ENCODE measurements around the gene ANKS1A.

ANKS1A gene

DNA sequence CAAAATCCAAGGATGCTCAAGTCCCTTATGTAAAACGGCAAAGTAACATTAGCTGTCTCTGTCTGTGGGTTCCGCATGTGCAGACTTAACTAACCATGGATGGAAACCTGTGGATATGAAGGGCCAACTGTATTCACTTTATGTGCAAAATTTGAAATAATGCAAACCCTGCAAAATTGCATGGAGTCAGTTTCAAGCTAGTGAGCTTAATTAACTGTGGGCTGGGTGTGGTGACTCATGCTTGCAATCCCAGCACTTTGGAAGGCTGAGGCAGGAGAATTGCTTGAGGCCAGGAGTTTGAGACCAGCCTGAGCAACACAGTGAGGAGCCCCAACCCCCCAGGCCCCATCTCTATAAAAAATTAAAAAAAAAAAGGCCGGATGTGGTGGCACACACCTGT lies 81.4 kb downstream of the ANKS1A start:
- Mint-ChIP-seq H3K36me3 (peaks cover 3% of the 10 kb centered on the region), H3K9me3 (no peaks in the 10 kb centered on the region), H3K4me3 (no peak overlapping the region), H3K27me3 (no peaks in the 10 kb centered on the region), H3K4me1 (no peaks in the 10 kb centered on the region), H3K27ac (no peak overlapping the region)
- DNase-seq, result no peak
- CTCF ChIA-PET, result interaction anchor here (1.0 to 2.8 kb wide), 2 partner anchors 17 to 169 kb away, joined by 3 to 9 read pairs; no protein-coding TSS in a partner anchor

DNA sequence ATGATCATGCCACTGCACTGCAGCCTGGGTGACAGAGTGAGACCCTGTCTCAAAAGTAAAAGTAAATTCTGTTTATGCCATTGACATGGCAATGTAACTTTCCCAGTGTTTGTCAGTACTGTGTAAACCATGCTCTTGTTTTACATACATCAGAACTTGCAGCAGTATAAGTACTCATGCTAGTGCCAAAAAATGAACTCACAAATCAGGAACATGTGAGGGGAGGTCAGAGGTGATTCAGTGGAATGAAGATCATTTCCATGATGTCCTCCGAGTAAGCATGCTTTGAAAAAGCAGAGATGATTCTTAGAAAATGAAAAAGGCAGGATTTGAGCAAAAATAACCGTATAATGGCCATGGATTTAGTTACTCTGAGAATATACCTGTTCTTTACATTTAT lies 81.9 kb downstream of the ANKS1A start:
- Mint-ChIP-seq H3K27ac (no peak overlapping the region), H3K27me3 (no peaks in the 10 kb centered on the region), H3K9me3 (no peaks in the 10 kb centered on the region), H3K36me3 (peaks cover 3% of the 10 kb centered on the region), H3K4me3 (no peak overlapping the region), H3K4me1 (no peaks in the 10 kb centered on the region)
- DNase-seq, result no peak
- CTCF ChIA-PET, result interaction anchor here (2.8 kb wide), 1 partner anchor 16 kb away, joined by 9 read pairs; no protein-coding TSS in a partner anchor

DNA sequence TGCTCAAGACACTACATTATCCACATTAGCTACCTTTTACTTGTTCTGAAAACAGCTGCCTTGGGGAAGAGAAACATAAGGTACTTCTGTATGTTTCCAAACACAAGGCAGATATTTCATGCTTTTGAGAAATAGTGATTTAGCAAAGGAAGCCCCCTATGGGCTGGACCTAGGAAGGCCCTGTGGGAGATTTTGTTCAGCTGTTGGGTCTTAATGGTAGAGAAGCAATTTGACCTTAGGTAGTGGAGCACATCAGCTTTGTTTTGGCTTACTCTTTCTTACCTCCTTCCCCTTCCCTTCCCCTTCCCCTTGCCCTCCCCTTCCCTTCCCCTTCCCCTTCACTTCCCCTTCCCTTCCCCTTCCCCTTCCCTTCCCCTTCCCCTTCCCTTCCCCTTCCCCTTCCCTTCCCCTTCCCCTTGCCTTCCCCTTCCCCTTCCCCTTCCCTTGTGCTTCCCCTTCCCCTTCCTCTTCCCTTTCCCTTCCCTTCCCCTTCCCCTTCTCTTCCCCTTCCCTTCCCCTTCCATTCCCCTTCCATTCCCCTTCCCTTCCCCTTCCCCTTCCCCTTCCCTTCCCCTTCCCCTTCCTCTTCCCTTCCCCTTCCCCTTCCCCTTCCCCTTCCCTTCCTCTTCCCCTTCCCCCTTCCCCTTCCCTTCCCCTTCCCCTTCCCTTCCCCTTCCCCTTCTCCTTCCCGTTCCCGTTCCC lies 84.6 kb downstream of the ANKS1A start:
- Mint-ChIP-seq H3K27ac (no peak overlapping the region), H3K4me3 (no peak overlapping the region), H3K4me1 (no peaks in the 10 kb centered on the region), H3K9me3 (no peaks in the 10 kb centered on the region), H3K36me3 (peaks cover 3% of the 10 kb centered on the region), H3K27me3 (no peaks in the 10 kb centered on the region)
- CTCF ChIA-PET, result interaction anchor here (1.1 kb wide), 1 partner anchor 217 kb away, joined by 3 read pairs; no protein-coding TSS in a partner anchor
- DNase-seq, result no peak

GRCh38 chr6:34974249-34974642 lies 85.2 kb downstream of the ANKS1A start:
- Mint-ChIP-seq H3K4me3 (no peak overlapping the region), H3K27me3 (no peaks in the 10 kb centered on the region), H3K36me3 (peaks cover 3% of the 10 kb centered on the region), H3K4me1 (no peaks in the 10 kb centered on the region), H3K27ac (no peak overlapping the region), H3K9me3 (no peaks in the 10 kb centered on the region)
- CTCF ChIA-PET, result no interaction called here
- no peak for DNase-seq

DNA sequence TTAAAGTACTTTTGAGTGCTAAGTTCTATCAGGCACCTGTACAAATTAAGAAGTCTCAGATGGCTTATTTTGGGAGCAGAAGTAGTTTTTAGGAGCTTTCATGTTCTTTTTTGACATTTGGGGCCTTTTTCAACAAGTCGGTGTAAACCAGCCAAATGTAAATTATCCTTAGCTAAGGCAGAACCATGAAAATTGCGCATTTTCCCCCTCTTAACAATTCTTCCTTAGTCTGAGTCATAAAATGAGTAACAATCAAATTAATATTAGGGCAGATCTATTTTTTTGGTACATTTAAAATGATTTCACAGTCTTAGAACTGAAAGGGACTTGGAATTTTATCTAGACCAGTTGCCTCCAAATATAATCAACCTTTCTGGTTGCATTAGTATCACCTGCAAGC lies 87.2 kb downstream of the ANKS1A start:
- H3K27me3 Mint-ChIP-seq, result no peaks in the 10 kb centered on the region
- CTCF ChIA-PET, result interaction anchor here (0.8 to 2.8 kb wide), 3 partner anchors 9 to 99 kb away, joined by 3 to 12 read pairs (median 3); no protein-coding TSS in a partner anchor

GRCh38 chr6:34979218-34979617 lies 90.2 kb downstream of the ANKS1A start:
- H3K27me3 Mint-ChIP-seq, result no peaks in the 10 kb centered on the region
- CTCF ChIA-PET, result interaction anchor here (1.3 kb wide), 2 partner anchors 161 to 262 kb away, joined by 3 read pairs; no protein-coding TSS in a partner anchor
- no peaks in the 10 kb centered on the region for H3K9me3 Mint-ChIP-seq
- no peak for DNase-seq
- no peak overlapping the region for H3K27ac Mint-ChIP-seq
- no peak overlapping the region for H3K4me3 Mint-ChIP-seq
- no peaks in the 10 kb centered on the region for H3K36me3 Mint-ChIP-seq
- H3K4me1 Mint-ChIP-seq, result no peaks in the 10 kb centered on the region

More for the DNA sequence above, 87.2 kb downstream of the ANKS1A start:
- Mint-ChIP-seq H3K27ac (no peak overlapping the region), H3K4me3 (no peak overlapping the region), H3K9me3 (no peaks in the 10 kb centered on the region), H3K4me1 (no peaks in the 10 kb centered on the region), H3K36me3 (no peaks in the 10 kb centered on the region)
- no peak for DNase-seq

GRCh38 chr6:34979994-34980393 lies 90.9 kb downstream of the ANKS1A start:
- CTCF ChIA-PET, result interaction anchor here (1.3 kb wide), 2 partner anchors 160 to 261 kb away, joined by 3 read pairs; no protein-coding TSS in a partner anchor
- H3K4me3 Mint-ChIP-seq, result no peak overlapping the region
- no peaks in the 10 kb centered on the region for H3K9me3 Mint-ChIP-seq
- H3K27me3 Mint-ChIP-seq, result no peaks in the 10 kb centered on the region
- DNase-seq, result no peak
- no peak overlapping the region for H3K27ac Mint-ChIP-seq
- H3K36me3 Mint-ChIP-seq, result no peaks in the 10 kb centered on the region
- H3K4me1 Mint-ChIP-seq, result no peaks in the 10 kb centered on the region

GRCh38 chr6:34981366-34981765 lies 92.3 kb downstream of the ANKS1A start:
- H3K27ac Mint-ChIP-seq, result no peak overlapping the region
- H3K27me3 Mint-ChIP-seq, result no peaks in the 10 kb centered on the region
- no peak for DNase-seq
- CTCF ChIA-PET, result no interaction called here
- H3K4me1 Mint-ChIP-seq, result no peaks in the 10 kb centered on the region
- H3K4me3 Mint-ChIP-seq, result no peak overlapping the region
- no peaks in the 10 kb centered on the region for H3K9me3 Mint-ChIP-seq
- H3K36me3 Mint-ChIP-seq, result no peaks in the 10 kb centered on the region

DNA sequence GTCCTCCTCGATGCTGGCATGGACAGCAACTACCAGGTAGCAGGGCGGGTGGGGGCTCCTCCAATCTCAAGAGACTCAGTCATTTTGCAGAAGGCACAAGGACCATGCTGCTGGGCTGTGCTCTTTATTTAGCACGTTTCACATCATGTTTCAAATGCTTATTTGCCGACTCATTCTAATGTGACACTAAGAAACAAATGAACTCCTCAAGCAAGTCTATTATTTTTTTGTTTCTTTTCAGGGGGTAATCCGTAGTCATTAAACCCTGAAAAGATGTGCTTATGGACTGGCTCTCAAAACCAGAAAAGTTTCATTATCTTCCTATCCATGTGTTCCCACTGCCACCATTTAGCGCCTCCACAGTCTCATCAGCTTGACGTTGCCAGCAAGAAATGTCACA lies 92.9 kb downstream of the ANKS1A start:
- Mint-ChIP-seq H3K9me3 (no peaks in the 10 kb centered on the region), H3K27ac (no peak overlapping the region), H3K4me1 (no peaks in the 10 kb centered on the region), H3K4me3 (no peak overlapping the region), H3K27me3 (no peaks in the 10 kb centered on the region), H3K36me3 (no peaks in the 10 kb centered on the region)
- no peak for DNase-seq
- CTCF ChIA-PET, result interaction anchor here (1.4 kb wide), 1 partner anchor 166 kb away, joined by 3 read pairs; no protein-coding TSS in a partner anchor

GRCh38 chr6:34982424-34982852 lies 93.4 kb downstream of the ANKS1A start:
- no peak for DNase-seq
- H3K9me3 Mint-ChIP-seq, result no peaks in the 10 kb centered on the region
- no peak overlapping the region for H3K4me3 Mint-ChIP-seq
- no peaks in the 10 kb centered on the region for H3K4me1 Mint-ChIP-seq
- CTCF ChIA-PET, result interaction anchor here (1.4 kb wide), 1 partner anchor 166 kb away, joined by 3 read pairs; no protein-coding TSS in a partner anchor
- no peaks in the 10 kb centered on the region for H3K27me3 Mint-ChIP-seq
- no peaks in the 10 kb centered on the region for H3K36me3 Mint-ChIP-seq
- no peak overlapping the region for H3K27ac Mint-ChIP-seq

DNA sequence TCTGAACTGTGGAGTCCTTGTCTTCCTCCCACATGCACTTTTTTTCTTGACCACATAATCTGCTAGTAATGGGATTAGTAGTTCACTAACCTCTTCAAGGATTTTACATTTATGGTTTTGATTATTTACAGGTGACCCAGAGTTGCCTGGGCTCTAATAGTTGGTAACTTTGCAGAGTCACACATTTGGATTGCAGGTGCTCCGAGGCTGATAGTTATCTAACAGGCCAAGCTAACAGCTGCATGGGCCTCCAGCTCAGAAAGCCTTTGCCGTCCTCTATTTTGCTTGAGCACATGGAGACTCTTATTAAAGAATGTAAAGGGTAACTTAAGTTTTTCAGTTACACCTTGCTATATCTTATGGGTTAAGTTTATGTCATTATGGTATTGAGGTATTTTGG lies 95.4 kb downstream of the ANKS1A start:
- Mint-ChIP-seq H3K27me3 (no peaks in the 10 kb centered on the region), H3K4me3 (no peak overlapping the region), H3K9me3 (no peaks in the 10 kb centered on the region), H3K27ac (no peak overlapping the region), H3K4me1 (no peaks in the 10 kb centered on the region), H3K36me3 (peaks cover 2% of the 10 kb centered on the region)
- no peak for DNase-seq
- CTCF ChIA-PET, result interaction anchor here (1.1 to 5.6 kb wide), 4 partner anchors 154 to 264 kb away, joined by 3 to 56 read pairs (median 47); no protein-coding TSS in a partner anchor

DNA sequence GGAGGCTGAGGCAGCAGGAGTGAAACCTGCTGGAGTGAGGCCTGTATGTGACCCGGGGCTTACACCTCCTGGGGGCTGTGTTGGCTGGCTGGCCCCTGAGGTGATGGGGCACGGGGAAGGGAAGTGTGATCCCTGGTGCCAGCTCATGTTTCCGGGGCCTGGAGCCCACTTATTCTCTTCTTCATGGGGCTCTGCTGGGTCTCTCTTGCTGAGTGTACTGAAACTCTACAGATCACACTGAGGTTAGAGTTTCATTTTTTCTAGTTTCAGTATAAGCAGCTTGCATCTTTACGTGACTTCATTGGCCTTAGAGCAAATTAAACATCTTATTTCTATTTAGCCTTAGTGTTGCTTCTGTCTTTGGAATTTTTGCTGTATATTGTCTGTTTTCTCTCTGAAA lies 96.2 kb downstream of the ANKS1A start:
- H3K9me3 Mint-ChIP-seq, result no peaks in the 10 kb centered on the region
- H3K36me3 Mint-ChIP-seq, result peaks cover 4% of the 10 kb centered on the region
- no peak for DNase-seq
- H3K4me1 Mint-ChIP-seq, result no peaks in the 10 kb centered on the region
- no peak overlapping the region for H3K27ac Mint-ChIP-seq
- H3K27me3 Mint-ChIP-seq, result no peaks in the 10 kb centered on the region
- CTCF ChIA-PET, result interaction anchor here (0.9 to 5.6 kb wide), 10 partner anchors 9 to 255 kb away, joined by 3 to 56 read pairs (median 8); no protein-coding TSS in a partner anchor
- H3K4me3 Mint-ChIP-seq, result no peak overlapping the region

DNA sequence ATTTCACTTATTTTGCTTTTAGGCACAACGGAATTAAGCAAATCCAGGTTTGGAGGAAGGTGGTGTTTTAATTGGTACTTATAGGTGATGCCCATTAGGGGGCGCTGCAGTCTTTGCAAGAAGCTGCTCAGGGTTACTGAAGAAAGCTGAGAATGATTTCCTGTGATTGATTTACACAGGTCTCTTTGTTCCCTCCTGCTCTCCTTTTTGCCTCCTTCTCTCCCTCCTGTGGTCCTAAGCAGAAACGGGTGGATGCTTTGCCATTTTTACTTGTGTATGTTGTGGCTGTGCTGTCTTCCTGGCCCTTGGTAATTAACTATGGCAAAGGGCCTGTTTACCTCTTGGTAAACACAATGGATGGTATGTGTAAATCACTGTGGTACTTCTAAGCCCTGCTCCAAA lies 97.8 kb downstream of the ANKS1A start:
- no peaks in the 10 kb centered on the region for H3K27me3 Mint-ChIP-seq
- H3K36me3 Mint-ChIP-seq, result peaks cover 6% of the 10 kb centered on the region
- H3K27ac Mint-ChIP-seq, result no peak overlapping the region
- CTCF ChIA-PET, result interaction anchor here (0.6 to 5.6 kb wide), 25 partner anchors 10 to 479 kb away, joined by 3 to 56 read pairs (median 5); no protein-coding TSS in a partner anchor
- H3K4me1 Mint-ChIP-seq, result no peaks in the 10 kb centered on the region
- H3K9me3 Mint-ChIP-seq, result no peaks in the 10 kb centered on the region
- H3K4me3 Mint-ChIP-seq, result no peak overlapping the region
- peak; percentile 77 for DNase-seq

- Mint-ChIP-seq H3K36me3 (peaks cover 6% of the 10 kb centered on the region), H3K27ac (no peak overlapping the region), H3K27me3 (no peaks in the 10 kb centered on the region), H3K9me3 (no peaks in the 10 kb centered on the region), H3K4me1 (no peaks in the 10 kb centered on the region), H3K4me3 (no peak overlapping the region)
- no peak for DNase-seq
- CTCF ChIA-PET, result interaction anchor here (0.6 to 5.6 kb wide), 17 partner anchors 10 to 253 kb away, joined by 3 to 56 read pairs (median 5); no protein-coding TSS in a partner anchor
Measured at GRCh38 chr6:34987506-34987905, 98.5 kb downstream of the ANKS1A start.
